ENCODE measurements around the gene NEDD1. TPM values are rescaled to one million over a fixed set of nuclear protein-coding genes. Genes with fewer than 3 reads are reported as not detected.
A peak's percentile ranks its signal among the peaks of the same experiment; 100 is the strongest.

The NEDD1 gene
- total and polyA plus RNA-seq, 10 of the 15 experiments (the other 5 are each of a cell fraction or from before 2014, with no cell fraction given) = 15.9 to 52.6 (median 28.7) TPM

DNA sequence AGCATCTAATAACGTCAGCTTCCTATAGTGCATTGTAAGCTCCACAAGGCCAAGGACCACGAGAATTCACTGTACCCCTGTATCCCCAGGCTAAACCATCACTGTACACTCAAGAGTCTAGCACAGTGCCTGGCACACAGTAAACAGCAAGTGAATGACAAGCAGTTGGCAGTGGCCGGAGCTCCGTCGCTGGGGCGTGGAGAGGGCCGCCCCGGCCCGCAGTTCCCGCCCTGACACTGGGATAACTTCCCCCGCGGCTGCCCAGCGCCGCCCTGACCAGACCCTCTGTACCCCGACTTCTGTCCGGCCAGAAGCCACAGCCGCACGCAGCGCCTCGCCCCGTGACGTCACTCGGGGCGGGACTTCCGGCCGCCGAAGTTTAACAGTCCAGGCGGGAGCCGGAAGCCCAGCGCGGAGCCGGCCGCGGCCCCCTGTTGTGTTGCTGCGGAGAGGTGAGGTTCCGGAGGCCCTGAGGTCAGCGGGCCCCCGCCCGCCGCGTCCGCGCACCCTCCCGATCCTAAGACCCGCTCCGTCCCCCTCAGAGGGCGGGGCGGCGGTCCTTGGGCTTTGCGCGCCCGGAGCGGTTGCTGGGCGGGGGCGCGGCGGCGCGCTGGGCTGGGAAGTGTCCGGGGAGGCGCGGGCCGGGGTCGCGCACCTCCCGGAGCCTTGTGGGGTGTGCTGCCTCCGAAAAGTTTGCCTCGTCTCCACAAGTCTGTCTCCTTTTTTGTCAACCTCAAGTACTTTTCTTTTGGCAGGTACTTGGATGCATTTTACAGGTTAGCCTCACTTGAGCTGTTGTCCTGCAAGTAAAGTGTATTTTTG lies at the start of gene NEDD1 (continued):
- no peak for TF ChIP-seq MTA3 (IDR thresholded peaks at IDR 0.05; ENCODE audit: borderline replicate concordance, low read length)
- TF ChIP-seq BMI1 (IDR thresholded peaks at IDR 0.05; ENCODE audit: borderline replicate concordance) = no peak
- no peak for TF ChIP-seq EZH2 (IDR thresholded peaks at IDR 0.05; ENCODE audit: borderline replicate concordance, control insufficient read depth, low read depth, low read length)
- no peak for TF ChIP-seq SMC3 (IDR thresholded peaks at IDR 0.05; ENCODE audit: borderline replicate concordance, low read length)
- no peak for TF ChIP-seq NFYA (IDR thresholded peaks at IDR 0.05; ENCODE audit: borderline replicate concordance, low read depth, low read length)
- no peak for TF ChIP-seq SREBF1 (IDR thresholded peaks at IDR 0.05; ENCODE audit: low read length)
- TF ChIP-seq BRCA1 (IDR thresholded peaks at IDR 0.05; ENCODE audit: low read depth, low read length) = no peak
- peak; percentile 58; the same call in 1 of the 2 replicates for TF ChIP-seq ZNF592 (IDR thresholded peaks at IDR 0.05)
- peak; percentile 39; the same call in 1 of the 2 replicates for TF ChIP-seq RELB (IDR thresholded peaks at IDR 0.05; ENCODE audit: low read depth)
- no peak for TF ChIP-seq USF1 (IDR thresholded peaks at IDR 0.05; ENCODE audit: borderline replicate concordance, extremely low read length, insufficient read depth, low read depth, low read length)
- TF ChIP-seq RAD21 (IDR thresholded peaks at IDR 0.05; ENCODE audit: insufficient read depth, low read depth, low read length) = no peak
- no peak for TF ChIP-seq STAT3 (IDR thresholded peaks at IDR 0.05; ENCODE audit: low read depth, low read length)
- peak in 1 of 2 experiments; percentile 20; a peak in 1 of 4 replicates for TF ChIP-seq EP300 (IDR thresholded peaks at IDR 0.05; ENCODE audit: borderline replicate concordance in 1 of 2, control insufficient read depth in 1 of 2, low read depth in 2 of 2, low read length in 2 of 2)
- TF ChIP-seq POLR2AphosphoS2 (IDR thresholded peaks at IDR 0.05; ENCODE audit: low read depth, low read length) = no peak
- TF ChIP-seq, protein P1, sequence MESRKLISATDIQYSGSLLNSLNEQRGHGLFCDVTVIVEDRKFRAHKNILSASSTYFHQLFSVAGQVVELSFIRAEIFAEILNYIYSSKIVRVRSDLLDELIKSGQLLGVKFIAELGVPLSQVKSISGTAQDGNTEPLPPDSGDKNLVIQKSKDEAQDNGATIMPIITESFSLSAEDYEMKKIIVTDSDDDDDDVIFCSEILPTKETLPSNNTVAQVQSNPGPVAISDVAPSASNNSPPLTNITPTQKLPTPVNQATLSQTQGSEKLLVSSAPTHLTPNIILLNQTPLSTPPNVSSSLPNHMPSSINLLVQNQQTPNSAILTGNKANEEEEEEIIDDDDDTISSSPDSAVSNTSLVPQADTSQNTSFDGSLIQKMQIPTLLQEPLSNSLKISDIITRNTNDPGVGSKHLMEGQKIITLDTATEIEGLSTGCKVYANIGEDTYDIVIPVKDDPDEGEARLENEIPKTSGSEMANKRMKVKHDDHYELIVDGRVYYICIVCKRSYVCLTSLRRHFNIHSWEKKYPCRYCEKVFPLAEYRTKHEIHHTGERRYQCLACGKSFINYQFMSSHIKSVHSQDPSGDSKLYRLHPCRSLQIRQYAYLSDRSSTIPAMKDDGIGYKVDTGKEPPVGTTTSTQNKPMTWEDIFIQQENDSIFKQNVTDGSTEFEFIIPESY (IDR thresholded peaks at IDR 0.05) = no peak
- TF ChIP-seq RB1 (IDR thresholded peaks at IDR 0.05; ENCODE audit: borderline replicate concordance) = peak; percentile 62; the same call in 1 of the 2 replicates
- TF ChIP-seq CHD1 (IDR thresholded peaks at IDR 0.05; ENCODE audit: low read depth, low read length) = no peak
- TF ChIP-seq, protein P2, sequence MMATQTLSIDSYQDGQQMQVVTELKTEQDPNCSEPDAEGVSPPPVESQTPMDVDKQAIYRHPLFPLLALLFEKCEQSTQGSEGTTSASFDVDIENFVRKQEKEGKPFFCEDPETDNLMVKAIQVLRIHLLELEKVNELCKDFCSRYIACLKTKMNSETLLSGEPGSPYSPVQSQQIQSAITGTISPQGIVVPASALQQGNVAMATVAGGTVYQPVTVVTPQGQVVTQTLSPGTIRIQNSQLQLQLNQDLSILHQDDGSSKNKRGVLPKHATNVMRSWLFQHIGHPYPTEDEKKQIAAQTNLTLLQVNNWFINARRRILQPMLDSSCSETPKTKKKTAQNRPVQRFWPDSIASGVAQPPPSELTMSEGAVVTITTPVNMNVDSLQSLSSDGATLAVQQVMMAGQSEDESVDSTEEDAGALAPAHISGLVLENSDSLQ (IDR thresholded peaks at IDR 0.05) = peak; percentile 88
- peak; percentile 27; the same call in 1 of the 2 replicates for TF ChIP-seq RFX5 (IDR thresholded peaks at IDR 0.05; ENCODE audit: low read depth, low read length)
